NT2/D1 (cell line): ENCODE data around the gene RGS9.

Source experiments
- SUZ12 ChIP-seq: IDR thresholded peaks from 2 replicates; pipeline ENCODE4 v1.6.1; 2011; ENCODE audit not compliant: insufficient read length, insufficient read depth; ENCODE audit errors: extremely low read depth
- YY1 ChIP-seq: IDR thresholded peaks from 2 replicates; pipeline ENCODE4 v1.6.1; 2011; ENCODE audit not compliant: insufficient read length, insufficient read depth
- ZNF274 ChIP-seq: IDR thresholded peaks from 2 replicates; pipeline ENCODE4 v1.6.1; 2011; ENCODE audit warnings: mild to moderate bottlenecking, low read depth, low read length

DNA sequence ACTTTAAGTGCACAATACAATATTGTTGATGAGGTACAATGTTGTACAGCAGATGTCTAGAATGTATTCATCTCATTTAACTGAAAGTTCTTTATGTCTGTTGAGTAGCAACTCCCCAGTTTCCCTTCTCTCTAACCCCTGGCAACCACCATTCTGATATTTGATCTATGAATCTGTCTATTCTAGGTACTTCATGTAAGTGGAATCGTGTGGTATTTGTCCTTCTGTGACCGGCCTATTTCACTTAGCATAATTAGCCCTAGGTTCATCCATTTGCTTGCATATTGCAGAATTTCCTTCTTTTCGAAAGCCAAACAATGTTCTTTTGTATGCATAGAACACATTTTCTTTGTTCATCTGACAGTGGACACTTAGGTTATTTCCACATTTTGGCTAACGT lies 10.8 kb downstream of the RGS9 start:
- TF ChIP-seq ZNF274 (no peak), YY1 (no peak), SUZ12 (no peak)
